Endothelial cell of umbilical vein (primary cell): ENCODE results near the gene NDFIP1.

Source experiments
- CTCF ChIP-seq, 2 donors: IDR thresholded peaks; 1 replicate in 1 of 2; 2 replicates in 1 of 2; pipeline ENCODE4 v1.5.1; 2011; ENCODE audit warnings: low read length in 2 of 2, mild to moderate bottlenecking in 2 of 2, moderate library complexity in 2 of 2, control low read depth in 1 of 2, inconsistent platforms in 1 of 2, low read depth in 1 of 2; ENCODE audit not compliant: insufficient read depth in 1 of 2; ENCODE audit errors: extremely low read depth in 1 of 2
- EZH2 ChIP-seq: IDR thresholded peaks from 2 replicates; pipeline ENCODE4 v1.6.1; 2012; ENCODE audit warnings: borderline replicate concordance, low read depth, mild to moderate bottlenecking, moderate library complexity, low read length, inconsistent platforms; ENCODE audit not compliant: severe bottlenecking
- GATA2 ChIP-seq: IDR thresholded peaks from 2 replicates; pipeline ENCODE4 v1.7.0; 2011; ENCODE audit warnings: low read depth, mild to moderate bottlenecking, moderate library complexity, mixed read lengths, low read length; ENCODE audit not compliant: insufficient read length, insufficient read depth
- JUN ChIP-seq: IDR thresholded peaks from 2 replicates; pipeline ENCODE4 v1.6.1; 2011; ENCODE audit warnings: borderline replicate concordance, low read depth; ENCODE audit not compliant: insufficient read length, insufficient read depth
- MAX ChIP-seq: IDR thresholded peaks from 2 replicates; pipeline ENCODE4 v1.6.1; 2011; ENCODE audit not compliant: insufficient read depth, insufficient read length
- MYC ChIP-seq: IDR thresholded peaks from one replicate; pipeline ENCODE4 v1.6.1; 2011; ENCODE audit warnings: mild to moderate bottlenecking, low read depth, low read length
- POLR2A ChIP-seq: IDR thresholded peaks from 2 replicates; pipeline ENCODE4 v1.6.1; 2012; ENCODE audit warnings: low read depth, mild to moderate bottlenecking, control low read depth, low read length
- POLR2AphosphoS5 ChIP-seq: IDR thresholded peaks from 2 replicates; pipeline ENCODE4 v1.6.1; 2012; ENCODE audit warnings: low read depth, mild to moderate bottlenecking, control low read depth, low read length, moderate library complexity; ENCODE audit not compliant: insufficient read depth

- TF ChIP-seq EZH2, result no peak
- TF ChIP-seq MAX, result no peak
- no peak for TF ChIP-seq POLR2AphosphoS5
- no peak for TF ChIP-seq POLR2A
- TF ChIP-seq CTCF (IDR thresholded peaks at IDR 0.05; ENCODE audit: extremely low read depth in 1 of 2, insufficient read depth in 1 of 2, low read depth in 1 of 2, low read length in 2 of 2), result no peak
- TF ChIP-seq JUN, result no peak
- no peak for TF ChIP-seq MYC
- no peak for TF ChIP-seq GATA2
These were observed 40.8 kb downstream of the NDFIP1 start for GRCh38 chr5:142149363-142149762.
